ENCODE measurements around the gene LRRC14B. TPM values are rescaled to one million over a fixed set of nuclear protein-coding genes. Genes with fewer than 3 reads are reported as not detected.

The LRRC14B gene
- total and polyA plus RNA-seq, 4 donors = 0.09 TPM; not detected in 3

DNA sequence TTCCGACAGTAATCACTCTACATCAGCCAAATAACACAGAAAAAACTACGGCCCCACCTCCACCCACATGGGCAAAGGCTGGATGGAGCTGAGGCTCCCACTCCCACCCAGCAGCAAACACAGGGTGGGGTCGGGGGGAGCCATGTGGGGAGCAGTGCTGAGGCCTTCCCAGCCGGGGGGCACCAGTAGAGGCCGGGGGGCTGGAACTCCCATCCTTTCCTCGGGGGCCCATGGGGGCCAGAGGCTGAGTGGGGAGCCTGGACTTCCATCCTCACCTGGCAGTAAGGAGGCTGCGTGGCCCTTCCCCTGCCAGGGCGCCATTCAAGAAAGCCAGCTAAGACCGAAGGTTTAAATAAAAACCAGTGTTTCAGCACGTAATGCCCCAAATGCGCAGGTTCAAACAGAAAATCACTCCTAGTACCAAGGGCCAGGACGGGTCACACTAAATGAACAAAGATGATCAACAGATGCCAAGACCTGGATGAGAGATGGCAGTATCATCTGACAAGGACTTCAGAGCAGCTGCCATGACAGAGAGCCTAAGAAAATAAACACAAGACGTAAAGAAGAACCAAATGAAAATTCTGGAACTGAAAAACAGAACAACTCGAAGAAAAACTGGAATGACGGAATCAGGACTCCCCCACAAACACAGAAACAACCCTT is 17.3 kb downstream of the LRRC14B start:
- Histone ChIP-seq H3K9me3 (ENCODE audit: control insufficient read depth in 4 of 4, low read length in 3 of 4) (no peaks in the 10 kb centered on the region), H3K9ac (ENCODE audit: low read depth in 1 of 2, low read length in 2 of 2) (no peak overlapping the region), H3K27ac (ENCODE audit: low read depth in 1 of 2, low read length in 2 of 2) (no peak overlapping the region), H3K36me3 (ENCODE audit: control insufficient read depth in 4 of 4, insufficient read depth in 3 of 4, low read depth in 1 of 4, low read length in 3 of 4) (peaks cover 0 to 29% (median 13%) of the 10 kb centered on the region in 4 donors), H3K4me1 (ENCODE audit: control insufficient read depth in 4 of 4, insufficient read depth in 4 of 4, low read length in 3 of 4) (no peaks in the 10 kb centered on the region), H3K4me3 (ENCODE audit: low read depth in 1 of 3, low read length in 3 of 3) (no peak overlapping the region), H3K27me3 (ENCODE audit: control insufficient read depth in 4 of 4, insufficient read depth in 4 of 4, low read length in 3 of 4) (no peaks in the 10 kb centered on the region)
- 95% methylated on average over 15 of the region's 15 CpGs for WGBS
- DNase-seq (ENCODE audit: low spot score) = no peak
- no peak for TF ChIP-seq GABPA (IDR thresholded peaks at IDR 0.05 in 1 of 2, conservative IDR thresholded peaks at IDR 0.05 in 1 of 2)
- TF ChIP-seq, protein P1, sequence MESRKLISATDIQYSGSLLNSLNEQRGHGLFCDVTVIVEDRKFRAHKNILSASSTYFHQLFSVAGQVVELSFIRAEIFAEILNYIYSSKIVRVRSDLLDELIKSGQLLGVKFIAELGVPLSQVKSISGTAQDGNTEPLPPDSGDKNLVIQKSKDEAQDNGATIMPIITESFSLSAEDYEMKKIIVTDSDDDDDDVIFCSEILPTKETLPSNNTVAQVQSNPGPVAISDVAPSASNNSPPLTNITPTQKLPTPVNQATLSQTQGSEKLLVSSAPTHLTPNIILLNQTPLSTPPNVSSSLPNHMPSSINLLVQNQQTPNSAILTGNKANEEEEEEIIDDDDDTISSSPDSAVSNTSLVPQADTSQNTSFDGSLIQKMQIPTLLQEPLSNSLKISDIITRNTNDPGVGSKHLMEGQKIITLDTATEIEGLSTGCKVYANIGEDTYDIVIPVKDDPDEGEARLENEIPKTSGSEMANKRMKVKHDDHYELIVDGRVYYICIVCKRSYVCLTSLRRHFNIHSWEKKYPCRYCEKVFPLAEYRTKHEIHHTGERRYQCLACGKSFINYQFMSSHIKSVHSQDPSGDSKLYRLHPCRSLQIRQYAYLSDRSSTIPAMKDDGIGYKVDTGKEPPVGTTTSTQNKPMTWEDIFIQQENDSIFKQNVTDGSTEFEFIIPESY (IDR thresholded peaks at IDR 0.05) = no peak
- no peak for TF ChIP-seq HNF4G (IDR thresholded peaks at IDR 0.05)
- no peak for TF ChIP-seq EGR1 (IDR thresholded peaks at IDR 0.05; ENCODE audit: low read depth in 2 of 2)
- TF ChIP-seq RAD21 (IDR thresholded peaks at IDR 0.05) = no peak
- no peak for TF ChIP-seq FOXA2 (IDR thresholded peaks at IDR 0.05)
- TF ChIP-seq NR2F2 (IDR thresholded peaks at IDR 0.05) = no peak
- no peak for TF ChIP-seq YY1 (IDR thresholded peaks at IDR 0.05)
- TF ChIP-seq TAF1 (conservative IDR thresholded peaks at IDR 0.05) = no peak
- TF ChIP-seq, protein P2, sequence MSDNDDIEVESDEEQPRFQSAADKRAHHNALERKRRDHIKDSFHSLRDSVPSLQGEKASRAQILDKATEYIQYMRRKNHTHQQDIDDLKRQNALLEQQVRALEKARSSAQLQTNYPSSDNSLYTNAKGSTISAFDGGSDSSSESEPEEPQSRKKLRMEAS (IDR thresholded peaks at IDR 0.05) = no peak
- TF ChIP-seq HNF4A (conservative IDR thresholded peaks at IDR 0.05) = no peak
- TF ChIP-seq JUND (IDR thresholded peaks at IDR 0.05) = no peak
- no peak for TF ChIP-seq SP1 (IDR thresholded peaks at IDR 0.05)

DNA sequence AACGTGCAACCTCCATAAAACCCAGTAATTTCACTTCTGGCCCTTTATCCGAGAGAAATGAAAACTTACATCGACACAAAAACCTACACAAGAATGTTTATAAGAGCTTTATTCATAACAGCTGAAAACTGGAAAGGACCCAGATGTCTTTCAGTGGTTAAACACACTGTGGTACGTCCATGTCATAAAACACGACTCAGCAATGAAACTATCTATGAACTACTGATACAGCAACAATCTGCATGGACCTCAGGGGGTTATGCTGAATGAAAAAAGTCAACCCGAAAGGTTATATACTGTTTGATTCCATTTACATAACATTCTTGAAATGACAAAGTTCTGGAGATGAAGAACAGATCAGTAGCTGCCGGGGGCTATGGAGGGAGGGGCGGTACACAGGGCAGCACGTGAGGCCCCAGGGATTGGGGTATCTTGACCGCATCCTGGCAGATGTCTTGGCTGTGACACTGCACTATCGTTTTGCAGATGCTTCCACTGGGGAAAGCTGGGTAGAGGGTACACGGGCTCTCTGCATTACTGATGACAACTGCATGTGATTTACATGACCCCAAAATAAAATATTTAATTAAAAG is 22.6 kb downstream of the LRRC14B start:
- no peak for DNase-seq (ENCODE audit: low spot score)
- peaks cover 0 to 3% (median 2%) of the 10 kb centered on the region in 4 donors for H3K36me3 ChIP-seq (ENCODE audit: control insufficient read depth in 4 of 4, insufficient read depth in 3 of 4, low read depth in 1 of 4, low read length in 3 of 4)
- H3K27ac ChIP-seq (ENCODE audit: low read depth in 1 of 2, low read length in 2 of 2) = no peak overlapping the region
- H3K4me3 ChIP-seq (ENCODE audit: low read depth in 1 of 3, low read length in 3 of 3) = no peak overlapping the region
- no peak for TF ChIP-seq GABPA (IDR thresholded peaks at IDR 0.05 in 1 of 2, conservative IDR thresholded peaks at IDR 0.05 in 1 of 2)
- TF ChIP-seq, protein P1 (IDR thresholded peaks at IDR 0.05) = no peak
- no peak for TF ChIP-seq SP1 (IDR thresholded peaks at IDR 0.05)
- no peak for TF ChIP-seq EGR1 (IDR thresholded peaks at IDR 0.05; ENCODE audit: low read depth in 2 of 2)
- TF ChIP-seq, protein P3, sequence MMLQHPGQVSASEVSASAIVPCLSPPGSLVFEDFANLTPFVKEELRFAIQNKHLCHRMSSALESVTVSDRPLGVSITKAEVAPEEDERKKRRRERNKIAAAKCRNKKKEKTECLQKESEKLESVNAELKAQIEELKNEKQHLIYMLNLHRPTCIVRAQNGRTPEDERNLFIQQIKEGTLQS (IDR thresholded peaks at IDR 0.05) = no peak
- TF ChIP-seq, protein P2 (IDR thresholded peaks at IDR 0.05) = no peak
- TF ChIP-seq NR2F2 (IDR thresholded peaks at IDR 0.05) = no peak
- TF ChIP-seq, protein P4, sequence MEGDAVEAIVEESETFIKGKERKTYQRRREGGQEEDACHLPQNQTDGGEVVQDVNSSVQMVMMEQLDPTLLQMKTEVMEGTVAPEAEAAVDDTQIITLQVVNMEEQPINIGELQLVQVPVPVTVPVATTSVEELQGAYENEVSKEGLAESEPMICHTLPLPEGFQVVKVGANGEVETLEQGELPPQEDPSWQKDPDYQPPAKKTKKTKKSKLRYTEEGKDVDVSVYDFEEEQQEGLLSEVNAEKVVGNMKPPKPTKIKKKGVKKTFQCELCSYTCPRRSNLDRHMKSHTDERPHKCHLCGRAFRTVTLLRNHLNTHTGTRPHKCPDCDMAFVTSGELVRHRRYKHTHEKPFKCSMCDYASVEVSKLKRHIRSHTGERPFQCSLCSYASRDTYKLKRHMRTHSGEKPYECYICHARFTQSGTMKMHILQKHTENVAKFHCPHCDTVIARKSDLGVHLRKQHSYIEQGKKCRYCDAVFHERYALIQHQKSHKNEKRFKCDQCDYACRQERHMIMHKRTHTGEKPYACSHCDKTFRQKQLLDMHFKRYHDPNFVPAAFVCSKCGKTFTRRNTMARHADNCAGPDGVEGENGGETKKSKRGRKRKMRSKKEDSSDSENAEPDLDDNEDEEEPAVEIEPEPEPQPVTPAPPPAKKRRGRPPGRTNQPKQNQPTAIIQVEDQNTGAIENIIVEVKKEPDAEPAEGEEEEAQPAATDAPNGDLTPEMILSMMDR (IDR thresholded peaks at IDR 0.05; ENCODE audit: low read depth, low read length, missing input control) = no peak
- no peak for TF ChIP-seq JUND (IDR thresholded peaks at IDR 0.05)
- no peak for TF ChIP-seq RAD21 (IDR thresholded peaks at IDR 0.05)
- TF ChIP-seq, protein P5, sequence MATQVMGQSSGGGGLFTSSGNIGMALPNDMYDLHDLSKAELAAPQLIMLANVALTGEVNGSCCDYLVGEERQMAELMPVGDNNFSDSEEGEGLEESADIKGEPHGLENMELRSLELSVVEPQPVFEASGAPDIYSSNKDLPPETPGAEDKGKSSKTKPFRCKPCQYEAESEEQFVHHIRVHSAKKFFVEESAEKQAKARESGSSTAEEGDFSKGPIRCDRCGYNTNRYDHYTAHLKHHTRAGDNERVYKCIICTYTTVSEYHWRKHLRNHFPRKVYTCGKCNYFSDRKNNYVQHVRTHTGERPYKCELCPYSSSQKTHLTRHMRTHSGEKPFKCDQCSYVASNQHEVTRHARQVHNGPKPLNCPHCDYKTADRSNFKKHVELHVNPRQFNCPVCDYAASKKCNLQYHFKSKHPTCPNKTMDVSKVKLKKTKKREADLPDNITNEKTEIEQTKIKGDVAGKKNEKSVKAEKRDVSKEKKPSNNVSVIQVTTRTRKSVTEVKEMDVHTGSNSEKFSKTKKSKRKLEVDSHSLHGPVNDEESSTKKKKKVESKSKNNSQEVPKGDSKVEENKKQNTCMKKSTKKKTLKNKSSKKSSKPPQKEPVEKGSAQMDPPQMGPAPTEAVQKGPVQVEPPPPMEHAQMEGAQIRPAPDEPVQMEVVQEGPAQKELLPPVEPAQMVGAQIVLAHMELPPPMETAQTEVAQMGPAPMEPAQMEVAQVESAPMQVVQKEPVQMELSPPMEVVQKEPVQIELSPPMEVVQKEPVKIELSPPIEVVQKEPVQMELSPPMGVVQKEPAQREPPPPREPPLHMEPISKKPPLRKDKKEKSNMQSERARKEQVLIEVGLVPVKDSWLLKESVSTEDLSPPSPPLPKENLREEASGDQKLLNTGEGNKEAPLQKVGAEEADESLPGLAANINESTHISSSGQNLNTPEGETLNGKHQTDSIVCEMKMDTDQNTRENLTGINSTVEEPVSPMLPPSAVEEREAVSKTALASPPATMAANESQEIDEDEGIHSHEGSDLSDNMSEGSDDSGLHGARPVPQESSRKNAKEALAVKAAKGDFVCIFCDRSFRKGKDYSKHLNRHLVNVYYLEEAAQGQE (IDR thresholded peaks at IDR 0.05) = no peak
- TF ChIP-seq TAF1 (conservative IDR thresholded peaks at IDR 0.05) = no peak
- no peak for TF ChIP-seq HNF4A (conservative IDR thresholded peaks at IDR 0.05)
- no peaks in the 10 kb centered on the region for H3K9me3 ChIP-seq (ENCODE audit: control insufficient read depth in 4 of 4, low read length in 3 of 4)
- H3K4me1 ChIP-seq (ENCODE audit: control insufficient read depth in 4 of 4, insufficient read depth in 4 of 4, low read length in 3 of 4) = peaks cover 0 to 3% (median under 1%) of the 10 kb centered on the region in 4 donors
- WGBS = 96% methylated on average over 12 of the region's 12 CpGs
- no peaks in the 10 kb centered on the region for H3K27me3 ChIP-seq (ENCODE audit: control insufficient read depth in 4 of 4, insufficient read depth in 4 of 4, low read length in 3 of 4)
- H3K9ac ChIP-seq (ENCODE audit: low read depth in 1 of 2, low read length in 2 of 2) = no peak overlapping the region

Data from liver (tissue), 9 donors.